Right lobe of liver (tissue), 6 donors: ENCODE data around the gene KRT33A. TPM values are rescaled to one million over a fixed set of nuclear protein-coding genes. Genes with fewer than 3 reads are reported as not detected.

Experiments used
- ATAC-seq, 4 donors: fragments of 200-7000 bp; cut with Tn5 transposase; one replicate each; pipeline ENCODE4 v1.9.1; 2020; ENCODE audit warnings: mild to moderate bottlenecking in 4 of 4, moderate library complexity in 4 of 4
- DNase-seq, 3 donors: peaks; one replicate each; pipeline ENCODE4 v3.0.0-alpha.2; 2020
- H3K27ac ChIP-seq, 3 donors: fragments of 200-600 bp; one replicate each; pipeline ENCODE4 v1.8.0; 2022
- H3K27me3 ChIP-seq, 2 donors: fragments of 200-600 bp; one replicate each; pipeline ENCODE4 v1.8.0; 2022
- H3K36me3 ChIP-seq, 4 donors: fragments of 200-600 bp; sonication (generic) in 1 of 4; one replicate each; pipeline versions ENCODE4 v1.5.1 to v1.8.0; 2017 to 2022; ENCODE audit warnings: control low read depth in 1 of 4
- H3K4me1 ChIP-seq, 4 donors: fragments of 200-600 bp; sonication (generic) in 1 of 4; one replicate each; pipeline versions ENCODE4 v1.5.1 to v1.8.0; 2017 to 2022; ENCODE audit warnings: control low read depth in 1 of 4
- H3K4me3 ChIP-seq, 3 donors: fragments of 200-600 bp; one replicate each; pipeline ENCODE4 v1.8.0; 2022
- H3K9me3 ChIP-seq, 4 donors: fragments of 200-600 bp; sonication (generic) in 1 of 4; one replicate each; pipeline versions ENCODE4 v1.5.1 to v1.8.0; 2017 to 2022; ENCODE audit warnings: control low read depth in 1 of 4
- POLR2A ChIP-seq: fragments of 450-650 bp; IDR thresholded peaks from one replicate; pipeline ENCODE4 v1.6.1; 2017; ENCODE audit warnings: antibody characterized with exemption, mild to moderate bottlenecking
- WGBS: methylation state at CpG from one replicate; pipeline ENCODE4 v1.1.6; 2018; ENCODE audit warnings: low coverage, low lambda C conversion rate; ENCODE audit not compliant: insufficient coverage; ENCODE audit errors: missing lambda C conversion rate; 5-methylcytosine and 5-hydroxymethylcytosine counted together
- intact Hi-C, 2 donors: fragments of 100-400 bp; cut with DNase I; formaldehyde crosslinking; loops; one replicate each; pipeline versions ENCODE4 v1.11.2 to v1.14.1; 2022
- total RNA-seq, 6 experiments: library from RNA; depleted of rRNA in 2 of 6; stranded (reverse); fragments of >200 nt in 2 of 6; fragmentation: NEBNext Ultra II Directional in 3 of 6; extraction: Animal tissue kit (Norgen Biotek cat#: 25700) in 3 of 6; gene quantifications; one replicate each; pipeline versions ENCODE4 v1.1.0 to v1.2.4, GENCODE V29; 2016 to 2023
- TF ChIP-seq, protein P1 (sequence below), 4 donors: fragments of 200-600 bp in 3 of 4; fragments of 450-650 bp in 1 of 4; IDR thresholded peaks; one replicate each; pipeline versions ENCODE4 v1.5.1 to v1.8.0; 2016 to 2022; ENCODE audit warnings: antibody characterized with exemption in 4 of 4, mild to moderate bottlenecking in 2 of 4
- donor health status: DM: no; HTN: yes; CAD: no.
- donor health status: DM: no; HTN: no; CAD: no.
- donor health status: DM: no; HTN: no; CAD: no.
- donor health status: DM: no; HTN: yes; CAD: no.
- donor health status: DM: no; HTN: yes; CAD: no.

KRT33A gene
- total RNA-seq, 6 experiments from 2014 or later = not detected

DNA sequence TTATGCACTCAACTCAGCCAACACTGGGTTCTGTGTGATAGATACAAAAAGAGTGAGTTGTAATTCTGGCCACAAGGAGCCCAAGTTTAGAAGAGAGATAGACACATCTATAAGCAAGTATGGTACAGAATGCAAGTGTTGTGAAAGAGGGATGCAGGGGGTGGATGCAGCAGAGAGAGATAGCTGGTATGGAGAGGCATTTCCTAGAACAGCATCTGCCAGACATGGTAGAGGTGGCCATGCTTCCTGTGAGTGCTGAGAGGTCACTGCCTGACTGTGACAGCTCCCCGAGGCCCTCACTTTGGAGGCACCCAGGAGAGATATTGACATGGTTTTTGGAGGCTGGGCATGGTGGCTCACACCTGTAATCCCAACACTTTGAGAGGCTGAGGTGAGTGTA is 39.5 kb downstream of the KRT33A start:
- Histone ChIP-seq H3K9me3 (no peaks in the 10 kb centered on the region), H3K4me1 (no peaks in the 10 kb centered on the region)
- WGBS = 44% methylated on average over 1 of the region's 1 CpG

DNA sequence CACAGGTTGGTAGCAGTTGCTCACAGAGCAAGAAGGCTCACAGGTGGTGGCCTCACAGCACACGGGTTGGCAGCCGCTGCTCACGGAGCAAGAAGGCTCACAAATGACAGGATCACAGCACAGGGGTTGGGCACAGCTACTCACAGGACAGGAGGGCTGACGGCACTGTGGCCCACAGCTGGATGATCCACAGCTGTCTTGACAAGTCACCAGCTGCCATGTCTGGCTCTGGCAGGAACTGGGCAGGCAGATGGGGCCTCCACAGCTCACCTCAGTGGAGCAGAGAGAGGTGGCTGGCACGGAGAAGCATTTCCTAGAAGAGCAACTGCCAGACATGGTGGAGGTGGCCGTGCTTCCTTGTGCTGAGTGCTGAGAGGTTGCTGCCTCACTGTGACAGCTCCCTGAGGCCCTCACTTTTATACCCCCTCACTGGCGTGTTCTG is 41.7 kb downstream of the KRT33A start, which contains the start of gene KRTAP16-1:
KRTAP16-1 (minus strand) TSS at position 392 of the 442 bp plus-strand sequence; CDS start at position 336, 56 bp downstream.
- TF ChIP-seq, protein P1, sequence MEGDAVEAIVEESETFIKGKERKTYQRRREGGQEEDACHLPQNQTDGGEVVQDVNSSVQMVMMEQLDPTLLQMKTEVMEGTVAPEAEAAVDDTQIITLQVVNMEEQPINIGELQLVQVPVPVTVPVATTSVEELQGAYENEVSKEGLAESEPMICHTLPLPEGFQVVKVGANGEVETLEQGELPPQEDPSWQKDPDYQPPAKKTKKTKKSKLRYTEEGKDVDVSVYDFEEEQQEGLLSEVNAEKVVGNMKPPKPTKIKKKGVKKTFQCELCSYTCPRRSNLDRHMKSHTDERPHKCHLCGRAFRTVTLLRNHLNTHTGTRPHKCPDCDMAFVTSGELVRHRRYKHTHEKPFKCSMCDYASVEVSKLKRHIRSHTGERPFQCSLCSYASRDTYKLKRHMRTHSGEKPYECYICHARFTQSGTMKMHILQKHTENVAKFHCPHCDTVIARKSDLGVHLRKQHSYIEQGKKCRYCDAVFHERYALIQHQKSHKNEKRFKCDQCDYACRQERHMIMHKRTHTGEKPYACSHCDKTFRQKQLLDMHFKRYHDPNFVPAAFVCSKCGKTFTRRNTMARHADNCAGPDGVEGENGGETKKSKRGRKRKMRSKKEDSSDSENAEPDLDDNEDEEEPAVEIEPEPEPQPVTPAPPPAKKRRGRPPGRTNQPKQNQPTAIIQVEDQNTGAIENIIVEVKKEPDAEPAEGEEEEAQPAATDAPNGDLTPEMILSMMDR (IDR thresholded peaks at IDR 0.05) = no peak
- no peak for TF ChIP-seq POLR2A
- H3K4me1 ChIP-seq = no peaks in the 10 kb centered on the region
- DNase-seq (no peak), ATAC-seq (peak in 2 of 4 donors; percentile 13 to 22)
- WGBS = 21% methylated on average over 2 of the region's 7 CpGs
- no peaks in the 10 kb centered on the region for H3K9me3 ChIP-seq
- no peak within 1 kb of the TSS for H3K4me3 ChIP-seq
- no peaks in the 10 kb centered on the region for H3K36me3 ChIP-seq
- intact Hi-C loops = no loop called here
- no peak within 1 kb of the TSS for H3K27ac ChIP-seq
- H3K27me3 ChIP-seq = no peaks in the 10 kb centered on the region

More for the DNA sequence above, 39.5 kb downstream of the KRT33A start:
- TF ChIP-seq POLR2A = no peak
- H3K36me3 ChIP-seq = no peaks in the 10 kb centered on the region
- no peak for ATAC-seq
- no peaks in the 10 kb centered on the region for H3K27me3 ChIP-seq
- intact Hi-C loops = no loop called here
- no peak overlapping the region for H3K27ac ChIP-seq
- no peak overlapping the region for H3K4me3 ChIP-seq
- DNase-seq = no peak

DNA sequence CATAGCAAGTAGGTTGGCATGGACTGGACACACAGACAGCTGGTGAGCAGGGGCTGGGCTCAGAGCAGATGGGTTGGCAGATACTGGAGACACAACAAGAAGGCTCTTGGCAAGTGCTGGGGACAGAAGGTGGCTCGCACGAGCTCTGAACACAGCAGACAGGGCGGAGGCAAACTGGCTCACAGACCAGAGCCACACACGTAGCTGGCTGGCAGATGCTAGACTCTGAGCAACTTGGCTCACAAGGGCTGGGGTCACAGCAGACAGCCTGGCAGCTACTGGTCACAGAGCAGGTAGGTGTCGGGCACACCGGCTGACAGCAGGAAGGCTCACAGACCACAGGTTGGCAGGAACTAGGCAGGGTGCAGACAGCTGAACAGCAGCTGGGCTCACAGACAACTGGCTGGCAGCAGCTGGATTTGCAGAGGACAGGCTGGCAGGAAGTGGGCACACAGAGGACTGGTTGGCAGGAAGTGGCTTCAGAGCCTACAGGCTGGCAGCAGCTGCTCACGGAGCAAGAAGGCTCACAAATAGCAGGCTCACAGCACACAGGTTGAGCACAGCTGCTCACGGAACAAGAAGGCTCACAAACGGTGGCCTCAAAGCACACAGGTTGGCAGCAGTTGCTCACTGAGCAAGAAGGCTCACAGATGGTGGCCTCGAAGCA is 42.2 kb downstream of the KRT33A start:
- ATAC-seq (peak in 3 of 4 donors; percentile 45 to 50 (median 45)), DNase-seq (no peak)
- TF ChIP-seq, protein P1 (IDR thresholded peaks at IDR 0.05) = no peak
- no peak for TF ChIP-seq POLR2A
- intact Hi-C loops = no loop called here
- Histone ChIP-seq H3K36me3 (no peaks in the 10 kb centered on the region), H3K27ac (no peak overlapping the region), H3K4me3 (no peak overlapping the region), H3K9me3 (no peaks in the 10 kb centered on the region), H3K27me3 (no peaks in the 10 kb centered on the region), H3K4me1 (no peaks in the 10 kb centered on the region)
- 19% methylated on average over 3 of the region's 10 CpGs for WGBS

DNA sequence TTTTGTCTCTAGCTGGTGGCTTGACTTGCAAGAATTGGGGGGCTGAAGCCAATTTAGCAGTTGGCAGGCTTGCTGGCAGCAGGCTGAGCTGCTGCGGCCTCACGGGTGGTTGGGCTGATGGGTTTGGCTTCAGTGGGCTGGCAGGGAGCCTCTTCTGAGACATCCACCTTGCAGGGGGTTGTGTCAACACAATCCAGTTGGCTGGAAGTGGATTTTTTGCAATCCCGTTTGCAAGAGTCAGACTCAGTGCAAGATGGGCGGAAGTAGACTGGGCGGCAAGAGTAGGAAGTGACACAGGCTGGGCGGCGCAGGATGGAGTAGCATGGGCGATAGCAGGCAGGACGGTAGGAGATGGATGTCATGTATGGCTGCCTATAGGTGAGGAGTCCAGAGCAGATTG is 43.0 kb downstream of the KRT33A start:
- intact Hi-C loops = no loop called here
- Histone ChIP-seq H3K4me1 (no peaks in the 10 kb centered on the region), H3K4me3 (no peak overlapping the region), H3K9me3 (no peaks in the 10 kb centered on the region), H3K27me3 (no peaks in the 10 kb centered on the region), H3K27ac (no peak overlapping the region), H3K36me3 (no peaks in the 10 kb centered on the region)
- WGBS = 72% methylated on average over 9 of the region's 9 CpGs
- no peak for TF ChIP-seq POLR2A
- TF ChIP-seq, protein P1 (IDR thresholded peaks at IDR 0.05) = no peak
- ATAC-seq (peak in 3 of 4 donors; percentile 25 to 38 (median 31)), DNase-seq (no peak)

DNA sequence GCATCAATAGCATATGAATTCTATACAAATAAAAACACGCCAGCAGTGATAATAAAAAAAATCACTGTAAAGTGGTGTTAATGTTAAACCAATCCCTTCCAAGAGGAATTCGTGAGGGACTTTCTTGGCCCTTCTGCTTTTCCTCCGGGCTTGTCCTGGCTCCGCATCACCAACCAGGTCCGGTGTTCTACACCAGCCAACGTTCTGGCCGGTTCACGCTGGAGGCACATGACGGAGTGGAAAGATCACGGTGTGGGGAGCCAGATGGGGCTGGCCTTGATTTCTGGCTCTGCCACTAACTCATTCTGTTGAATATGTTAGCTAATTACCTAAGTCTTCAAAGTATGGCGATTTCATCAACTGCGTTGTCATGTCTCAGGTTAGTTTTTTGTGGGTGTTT is 46.5 kb downstream of the KRT33A start:
- no peaks in the 10 kb centered on the region for H3K9me3 ChIP-seq
- ATAC-seq (no peak), DNase-seq (no peak)
- no peak overlapping the region for H3K27ac ChIP-seq
- 73% methylated on average over 12 of the region's 12 CpGs for WGBS
- no peaks in the 10 kb centered on the region for H3K4me1 ChIP-seq
- TF ChIP-seq, protein P1 (IDR thresholded peaks at IDR 0.05) = no peak
- no peak for TF ChIP-seq POLR2A
- H3K4me3 ChIP-seq = no peak overlapping the region
- intact Hi-C loops = no loop called here
- no peaks in the 10 kb centered on the region for H3K27me3 ChIP-seq
- H3K36me3 ChIP-seq = no peaks in the 10 kb centered on the region
